COLO668 (cell line): ENCODE data around the gene PPP2R5A.

Experiments
- DNase-seq: peaks from one replicate; lab custom pipeline; 2025; ENCODE audit not compliant: unreplicated experiment; lab: John Stamatoyannopoulos, UW

Gene PPP2R5A

DNA sequence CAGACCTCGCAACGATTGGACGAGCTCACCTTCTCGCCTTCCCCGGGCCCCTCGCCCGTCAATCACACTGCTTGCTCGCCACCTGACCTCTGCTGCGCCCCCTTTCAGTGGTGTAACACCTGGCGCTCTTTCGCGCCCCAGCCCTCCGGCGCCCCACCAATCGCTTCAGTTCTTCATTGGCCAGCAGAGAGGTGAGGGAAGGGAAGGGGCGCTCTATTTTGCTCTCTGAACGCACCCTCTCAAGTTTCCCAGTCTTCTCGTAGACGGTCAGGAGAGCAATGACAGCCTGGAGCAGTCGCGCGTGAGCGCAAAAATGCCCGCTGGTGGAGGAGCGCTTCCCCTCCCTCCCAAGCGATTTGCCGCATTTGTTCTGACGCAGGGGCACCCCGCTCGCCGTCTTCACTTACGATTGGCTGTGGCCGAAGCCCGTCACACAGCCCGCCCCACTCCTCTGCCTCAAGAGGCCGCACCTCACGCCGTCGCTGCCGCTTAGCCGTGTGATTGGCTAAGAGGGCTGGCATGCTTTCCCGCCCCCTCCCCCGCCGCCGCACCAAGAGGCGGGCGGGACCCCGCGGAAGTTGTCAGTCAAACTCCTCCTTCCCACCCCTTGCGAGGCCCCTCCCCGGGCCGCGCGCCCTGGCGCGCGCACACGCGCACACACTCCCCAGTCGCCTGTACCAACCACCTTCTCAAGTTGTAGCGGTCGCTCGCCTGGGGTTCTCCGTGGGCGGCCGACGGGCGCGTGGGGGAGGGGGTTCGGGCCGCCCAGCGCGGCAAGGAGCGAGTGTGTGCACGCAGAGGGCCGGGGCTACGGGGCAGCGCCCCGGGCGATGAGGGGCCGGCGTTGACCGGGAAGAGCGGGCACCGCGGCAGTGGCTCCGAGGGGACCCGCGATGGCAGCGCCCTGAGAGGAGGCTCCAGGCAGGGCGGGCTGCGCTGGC lies at the start of gene PPP2R5A:
TSS of gene PPP2R5A (plus strand) at position 667 of the 941 bp plus-strand sequence. CDS start 701 bp downstream, outside the sequence.
- peak; percentile 100 for DNase-seq

DNA sequence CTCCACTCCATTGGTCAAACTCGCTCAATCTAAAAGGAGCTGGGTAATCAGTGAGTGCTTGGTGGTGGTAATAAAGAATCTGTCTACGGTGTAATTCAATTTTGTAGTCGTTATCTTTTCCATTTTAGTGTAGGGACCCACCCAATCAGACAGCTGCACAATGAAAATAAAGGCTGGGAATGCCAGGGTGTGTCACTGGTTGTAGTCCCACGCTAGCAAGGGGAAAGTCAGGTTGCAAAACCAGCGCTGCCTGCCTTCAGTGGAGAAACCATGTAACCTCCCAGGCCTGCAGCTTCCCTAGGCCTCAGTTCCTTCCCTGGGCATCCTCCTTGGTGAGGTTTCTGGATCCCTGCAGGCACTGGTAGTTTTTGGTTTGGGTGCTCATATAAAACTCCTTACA lies 49.4 kb upstream of the PPP2R5A start:
- DNase-seq = no peak

DNA sequence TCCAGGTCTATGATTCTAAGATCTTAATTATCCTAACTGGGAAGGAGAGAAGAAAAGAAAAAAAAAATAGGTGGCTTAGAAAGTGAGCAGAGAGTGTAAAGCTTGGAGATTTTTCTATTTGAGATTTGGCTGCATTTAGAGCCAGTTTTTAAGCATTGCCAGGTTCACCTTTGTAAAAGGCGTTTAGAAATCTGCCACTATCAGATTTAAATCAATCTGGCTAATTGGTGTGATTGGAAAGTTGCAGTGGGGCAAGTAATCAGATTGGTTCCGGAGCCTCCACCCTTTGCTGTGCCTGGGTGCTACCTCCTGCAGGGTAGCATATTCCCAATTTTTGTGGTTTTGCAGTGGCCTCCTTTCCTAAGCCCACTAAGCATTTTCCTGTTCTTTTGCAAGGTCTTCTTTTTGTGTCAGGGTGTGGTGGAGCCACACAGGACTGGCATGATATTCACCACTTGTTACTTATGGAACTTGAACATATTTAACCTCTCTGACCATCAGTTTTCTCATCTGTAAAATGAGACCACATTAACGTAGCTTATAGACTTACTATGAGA lies 48.5 kb upstream of the PPP2R5A start:
- no peak for DNase-seq

DNA sequence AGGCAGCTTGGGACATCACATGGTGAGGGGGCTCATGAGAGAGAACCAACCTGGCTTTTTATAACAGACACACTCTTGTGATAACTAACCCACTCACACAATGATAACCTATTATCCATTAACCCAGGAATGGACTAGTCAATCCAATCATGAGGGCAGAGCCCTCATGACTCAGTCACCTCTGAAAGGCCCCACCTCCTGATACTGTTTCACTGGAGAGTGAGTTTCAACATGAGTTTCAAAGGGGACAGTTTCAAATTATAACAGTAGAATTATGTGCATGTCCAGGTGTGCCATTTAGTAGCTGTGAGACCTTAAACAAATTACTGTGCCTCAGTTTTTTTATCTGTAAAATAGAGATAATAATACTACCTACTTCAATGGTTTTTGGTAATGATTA lies 47.6 kb upstream of the PPP2R5A start:
- no peak for DNase-seq

DNA sequence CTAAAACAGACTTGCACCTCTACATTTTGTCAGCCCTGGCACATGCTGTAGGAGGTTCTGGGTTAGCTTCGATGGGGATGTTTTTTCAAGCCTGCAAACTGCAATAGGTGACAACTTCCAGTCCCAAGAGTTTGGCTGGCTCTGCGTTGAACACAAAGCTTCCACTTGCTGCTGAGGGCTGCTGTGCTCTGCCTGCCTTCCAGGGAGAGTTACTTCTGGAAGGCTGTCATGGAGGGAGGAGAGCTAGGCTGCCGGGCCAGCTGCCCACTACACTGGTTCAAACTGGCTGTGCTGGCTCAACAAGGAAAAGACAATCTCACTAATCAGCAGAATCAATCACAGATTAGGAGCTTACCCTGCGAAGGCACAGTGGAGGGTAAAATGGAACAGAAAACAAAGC lies 46.7 kb upstream of the PPP2R5A start:
- DNase-seq = no peak

DNA sequence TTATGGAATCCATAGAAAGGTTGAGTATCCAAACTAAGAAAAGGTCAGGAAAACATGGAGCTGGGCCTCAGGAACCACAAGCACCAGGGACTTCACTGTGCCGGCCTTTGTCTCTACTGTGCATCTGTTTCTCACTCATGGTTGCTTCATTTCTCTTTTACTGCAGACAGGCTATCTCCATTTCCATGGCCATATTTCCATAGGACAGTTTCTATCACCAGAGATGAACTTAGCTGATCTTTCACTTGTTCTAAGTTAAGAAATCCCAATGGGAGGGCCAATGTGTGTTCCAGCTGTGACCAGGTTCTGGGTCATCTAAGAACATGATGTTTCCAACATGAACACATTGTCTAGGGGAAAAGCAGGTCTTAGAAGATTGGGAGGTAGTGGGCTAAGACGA lies 43.7 kb upstream of the PPP2R5A start:
- no peak for DNase-seq

DNA sequence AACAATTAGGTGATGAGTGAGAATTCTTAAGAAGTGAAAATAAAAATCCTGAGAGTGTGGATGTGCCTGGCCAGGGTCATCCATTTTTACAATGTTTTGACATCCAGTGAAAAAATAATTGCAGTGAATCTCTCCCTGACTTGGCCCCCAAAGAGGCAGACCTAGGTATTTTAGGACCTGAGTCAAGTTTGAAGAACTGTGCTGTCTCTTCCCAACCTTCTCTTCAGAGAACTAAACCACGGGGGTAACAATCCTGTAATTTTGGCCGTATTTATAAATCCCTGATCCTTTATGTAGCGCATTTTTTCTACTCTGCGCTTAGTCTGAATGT lies 43.3 kb upstream of the PPP2R5A start:
- no peak for DNase-seq

DNA sequence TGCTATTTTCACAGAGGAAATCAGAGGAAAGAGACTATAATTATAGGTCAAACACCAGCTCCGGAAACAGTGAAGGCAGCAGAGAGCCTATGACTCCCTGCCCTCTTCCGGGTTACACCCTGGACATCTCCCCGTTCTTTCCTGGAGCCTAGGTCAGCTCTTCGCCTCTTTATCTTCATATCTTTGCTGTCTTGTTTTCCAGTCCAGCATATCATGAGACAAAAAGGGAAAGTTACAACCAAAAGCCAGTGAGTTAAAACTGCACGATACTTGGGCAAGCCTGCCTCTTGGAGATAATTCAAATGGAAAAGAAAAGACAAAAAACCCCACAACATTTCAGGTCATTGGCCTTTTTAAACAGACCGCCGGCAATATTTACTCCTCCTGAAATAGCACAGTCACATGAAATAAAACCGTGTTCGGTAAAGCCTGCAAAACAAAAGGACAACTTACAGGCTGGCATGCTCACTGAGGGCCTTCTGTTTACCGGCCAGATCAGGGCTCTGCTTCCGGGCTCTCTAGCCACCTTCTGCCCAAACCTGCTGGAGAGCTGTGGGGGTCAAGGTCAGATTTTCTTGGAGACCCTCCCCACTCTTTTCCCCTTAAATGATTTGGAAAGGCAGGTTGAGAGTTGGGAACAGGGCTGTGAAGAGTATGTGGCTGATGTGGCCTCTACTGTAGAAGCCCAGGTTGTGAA lies 42.8 kb upstream of the PPP2R5A start:
- no peak for DNase-seq

DNA sequence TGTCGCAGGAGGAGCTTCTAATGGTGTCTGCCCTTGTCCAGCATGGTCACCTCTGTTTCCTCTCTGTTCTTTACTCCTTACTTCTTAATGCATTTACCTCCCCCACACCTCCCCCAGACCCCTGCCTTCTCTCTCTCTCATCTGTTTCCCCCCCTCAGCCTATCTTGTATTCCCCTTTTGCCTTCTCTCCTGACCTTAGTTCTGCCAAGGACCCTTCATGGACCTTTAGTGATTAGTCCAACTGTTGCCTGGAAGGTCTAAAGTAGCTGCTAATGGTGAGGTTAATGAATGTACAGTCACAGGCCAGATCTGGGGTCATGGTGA lies 42.3 kb upstream of the PPP2R5A start:
- no peak for DNase-seq

DNA sequence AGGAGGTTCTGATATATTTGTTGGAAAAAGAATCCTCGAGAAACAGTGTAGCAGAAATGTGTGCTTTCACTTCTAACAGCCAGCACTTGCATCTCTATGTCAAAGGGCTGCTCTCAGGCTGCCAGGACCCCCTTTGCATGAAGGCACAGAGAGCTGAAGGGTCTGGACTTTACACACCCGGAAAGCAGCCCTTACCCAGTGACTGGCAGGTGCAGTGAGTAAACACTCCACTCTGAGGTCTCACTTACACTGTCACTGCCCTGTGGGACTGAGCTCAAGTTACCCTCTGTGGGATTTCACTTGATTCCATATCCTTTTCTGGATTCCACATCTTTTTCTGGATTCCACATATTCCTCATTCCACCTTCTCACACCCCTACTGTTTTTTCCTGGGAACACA lies 40.8 kb upstream of the PPP2R5A start:
- peak; percentile 65 for DNase-seq

DNA sequence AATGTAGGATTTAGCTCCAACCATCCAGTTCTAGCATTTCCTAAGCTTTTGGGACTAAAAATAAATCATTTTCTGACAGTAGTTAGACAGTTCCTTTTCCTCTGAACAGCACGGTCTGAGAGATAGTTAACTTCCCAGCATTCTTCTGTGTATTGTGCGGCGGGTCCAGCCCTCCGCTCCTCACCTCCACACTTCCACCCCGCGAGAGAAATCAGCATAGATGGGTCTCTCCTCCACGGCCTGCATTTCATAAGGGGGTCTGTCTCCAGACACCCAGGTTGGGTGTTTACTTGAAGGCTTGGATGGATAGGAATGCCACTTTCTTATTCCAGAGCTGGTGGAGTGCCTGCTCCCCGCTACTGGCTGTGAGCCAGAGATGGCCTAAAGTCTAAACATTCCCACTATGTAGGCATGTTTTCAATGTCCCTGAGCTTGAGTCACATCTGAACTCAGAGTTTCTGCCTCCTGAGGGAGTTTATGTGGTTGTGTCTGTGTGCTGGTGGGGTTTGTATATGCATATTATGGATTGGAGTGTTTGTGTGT lies 38.0 kb upstream of the PPP2R5A start:
- DNase-seq = no peak

DNA sequence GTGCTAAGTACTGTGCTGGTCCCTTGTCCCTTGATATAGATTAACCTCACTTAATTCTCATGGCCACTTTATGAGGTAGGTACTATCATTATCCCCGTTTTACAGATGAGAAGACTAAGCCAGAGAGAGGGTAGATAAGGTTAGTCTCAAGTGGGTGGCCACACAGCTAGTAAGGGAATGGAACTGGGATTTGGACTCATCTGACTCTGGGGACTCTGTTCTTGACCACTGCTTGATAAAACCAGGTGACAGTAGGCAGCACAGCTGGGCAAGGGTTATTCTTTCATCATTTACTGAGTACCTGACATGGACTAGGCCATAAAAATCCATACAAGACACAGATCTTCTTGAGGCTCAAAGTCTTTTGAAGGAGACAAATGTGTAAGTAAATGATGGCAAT lies 37.2 kb upstream of the PPP2R5A start:
- DNase-seq = no peak

DNA sequence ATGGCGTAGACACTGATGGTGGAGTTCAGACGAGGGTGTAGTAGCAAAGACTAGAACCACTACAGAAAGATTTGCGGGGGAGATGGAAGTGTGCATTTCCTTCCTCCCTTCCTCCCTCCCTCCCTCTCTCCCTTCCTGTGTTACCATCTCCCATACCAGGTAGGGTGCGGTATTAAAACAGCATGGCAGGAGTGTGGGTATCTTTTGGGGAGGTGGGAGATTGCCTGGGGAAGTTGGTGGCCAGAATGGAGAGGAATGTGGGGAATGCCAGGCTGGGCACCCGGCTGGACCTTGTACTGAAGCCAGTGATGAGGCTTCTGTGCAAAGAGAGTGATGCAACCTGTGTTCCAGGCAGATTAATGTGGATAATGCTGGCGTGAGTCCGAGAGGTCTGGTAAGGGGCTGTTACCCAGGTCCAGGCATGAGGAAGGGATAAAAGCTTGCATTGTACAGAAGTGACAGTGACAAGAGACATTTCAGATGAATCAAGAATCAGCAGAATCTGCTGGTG lies 30.3 kb upstream of the PPP2R5A start:
- no peak for DNase-seq

DNA sequence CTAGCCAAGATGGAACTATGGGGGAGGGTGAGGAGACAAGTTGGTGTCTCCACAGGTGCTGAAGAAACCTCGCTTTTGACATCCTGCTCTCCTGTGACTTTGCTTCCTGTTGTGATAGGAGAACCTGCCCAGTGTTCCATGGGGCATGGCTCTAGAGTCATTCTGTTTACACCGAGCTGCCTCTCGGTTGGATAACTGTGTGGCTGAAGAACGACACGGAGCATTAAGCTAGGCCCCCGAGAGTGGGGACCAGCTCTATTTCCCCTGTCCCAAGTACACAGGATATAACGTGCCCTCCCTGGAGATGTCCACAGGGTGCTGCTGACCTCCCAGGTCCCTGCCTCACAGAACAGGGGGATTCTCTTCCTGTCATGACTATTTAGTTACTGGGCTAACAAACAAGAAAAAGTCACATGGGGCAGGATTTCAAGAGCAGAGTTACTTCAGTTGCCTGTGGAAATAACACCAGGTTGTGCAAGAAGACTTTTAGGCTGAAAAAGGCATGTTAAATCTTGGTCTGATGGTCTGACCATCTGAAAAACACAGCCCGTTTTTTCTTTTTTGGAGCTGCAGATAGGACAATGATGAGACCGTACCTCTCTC lies 29.4 kb upstream of the PPP2R5A start:
- DNase-seq = no peak

DNA sequence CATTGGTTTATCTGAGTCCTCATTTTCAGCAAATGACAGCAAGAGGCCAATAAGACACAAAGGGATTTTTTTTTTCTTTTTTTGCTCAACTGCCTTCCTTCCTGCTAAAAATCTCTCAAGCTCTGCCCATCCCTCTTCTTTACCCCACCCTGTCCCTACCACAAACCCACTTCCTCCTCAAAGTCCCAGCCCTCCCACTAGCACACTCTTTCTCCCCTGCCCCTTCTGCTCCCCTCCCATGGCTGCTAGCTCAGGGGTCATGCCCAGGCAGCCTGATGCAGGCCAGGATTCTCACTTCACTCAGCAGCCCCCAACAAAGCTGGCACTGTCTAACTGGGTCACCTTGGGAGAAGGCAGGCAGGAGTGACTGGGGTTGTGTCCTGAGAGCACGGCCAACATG lies 28.8 kb upstream of the PPP2R5A start:
- no peak for DNase-seq

DNA sequence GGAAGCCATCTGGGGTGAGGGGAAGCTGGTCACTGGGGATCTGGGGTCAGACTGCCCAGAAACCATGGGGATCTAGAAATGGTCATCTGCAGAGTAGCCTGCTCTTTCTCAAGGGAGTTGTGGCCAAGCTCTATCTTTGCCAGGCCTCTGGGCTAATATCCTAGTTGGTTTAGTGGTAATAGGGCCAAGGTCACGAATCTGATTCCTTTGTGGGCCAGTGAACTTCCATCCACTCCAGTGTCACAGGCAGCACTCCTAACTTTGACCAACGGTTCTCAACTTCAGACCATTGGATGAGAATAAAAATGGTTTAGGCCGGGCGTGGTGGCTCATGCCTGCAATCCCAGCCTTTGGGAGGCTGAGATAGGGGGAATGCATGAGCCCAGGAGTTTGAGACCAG lies 28.1 kb upstream of the PPP2R5A start:
- no peak for DNase-seq

DNA sequence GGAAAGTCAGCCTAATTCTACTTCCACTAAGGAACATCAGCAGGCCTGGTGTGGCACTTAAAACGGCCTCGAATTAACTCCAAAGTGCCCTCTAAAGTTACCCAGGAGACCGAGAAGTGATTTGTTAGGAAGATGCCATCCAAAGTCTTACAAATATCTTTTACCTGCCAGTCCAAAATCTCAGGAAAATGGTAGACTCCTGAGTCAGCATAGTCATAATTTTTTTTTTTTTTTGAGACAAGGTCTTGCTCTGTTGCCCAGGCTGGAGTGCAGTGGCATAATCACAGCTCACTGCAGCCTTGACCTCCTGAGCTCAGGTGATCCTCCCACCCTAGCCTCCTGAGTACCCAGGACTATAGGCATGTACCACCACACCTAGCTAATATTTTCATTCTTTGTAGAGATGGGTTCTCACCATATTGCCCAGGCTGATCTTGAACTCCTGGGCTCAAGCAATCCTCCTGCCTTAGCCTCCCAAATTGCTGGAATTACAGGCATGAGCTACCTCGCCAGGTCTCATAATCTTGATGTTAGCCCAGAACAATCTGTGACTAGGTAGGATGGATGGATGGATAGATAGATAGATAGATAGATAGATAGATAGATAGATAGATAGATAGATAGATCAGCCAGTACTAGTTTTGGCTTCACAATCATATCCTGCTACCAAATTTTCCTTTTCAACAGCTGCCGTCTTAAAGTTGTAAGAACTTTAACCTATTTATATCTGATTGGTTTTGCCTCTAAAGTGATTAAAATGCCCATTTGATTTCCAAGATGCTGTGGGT lies 25.3 kb upstream of the PPP2R5A start:
- no peak for DNase-seq

DNA sequence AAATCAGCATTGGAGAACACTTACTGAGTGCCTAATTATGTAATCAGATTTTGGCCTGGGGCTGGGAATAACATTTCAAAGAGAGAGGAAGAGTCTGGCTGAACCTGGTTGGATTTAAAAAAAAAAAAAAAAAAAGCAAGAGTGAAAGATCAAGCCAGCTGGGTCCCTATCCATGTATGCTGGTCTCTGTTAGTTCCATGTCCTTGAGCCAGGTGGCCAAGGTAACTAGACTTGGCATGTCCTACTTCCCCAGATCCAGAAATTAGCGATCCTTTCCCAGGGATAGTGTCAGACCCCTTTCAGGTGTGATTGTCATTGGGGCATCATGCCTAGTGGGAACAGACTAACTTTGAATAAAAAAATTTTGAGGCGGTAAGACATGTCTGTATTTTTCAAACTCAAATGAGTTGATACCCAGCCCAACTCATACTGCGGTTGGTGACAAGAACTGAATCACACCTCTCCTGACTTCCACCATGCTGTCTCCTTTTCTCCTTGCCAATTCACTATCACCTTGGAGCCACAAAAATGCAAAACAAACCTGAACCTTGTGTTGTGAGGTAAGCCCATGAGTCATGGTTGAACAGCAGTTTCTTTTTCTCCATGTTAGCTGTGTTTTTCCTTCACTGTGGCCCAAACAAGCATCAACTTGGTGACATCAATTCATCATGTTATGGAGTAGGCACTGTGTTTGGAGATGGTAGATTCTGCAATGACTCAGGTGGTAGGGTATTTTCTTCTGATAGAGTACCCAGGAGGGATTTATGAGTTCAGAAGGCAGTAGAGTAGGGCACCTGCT lies 24.5 kb upstream of the PPP2R5A start:
- DNase-seq = no peak

DNA sequence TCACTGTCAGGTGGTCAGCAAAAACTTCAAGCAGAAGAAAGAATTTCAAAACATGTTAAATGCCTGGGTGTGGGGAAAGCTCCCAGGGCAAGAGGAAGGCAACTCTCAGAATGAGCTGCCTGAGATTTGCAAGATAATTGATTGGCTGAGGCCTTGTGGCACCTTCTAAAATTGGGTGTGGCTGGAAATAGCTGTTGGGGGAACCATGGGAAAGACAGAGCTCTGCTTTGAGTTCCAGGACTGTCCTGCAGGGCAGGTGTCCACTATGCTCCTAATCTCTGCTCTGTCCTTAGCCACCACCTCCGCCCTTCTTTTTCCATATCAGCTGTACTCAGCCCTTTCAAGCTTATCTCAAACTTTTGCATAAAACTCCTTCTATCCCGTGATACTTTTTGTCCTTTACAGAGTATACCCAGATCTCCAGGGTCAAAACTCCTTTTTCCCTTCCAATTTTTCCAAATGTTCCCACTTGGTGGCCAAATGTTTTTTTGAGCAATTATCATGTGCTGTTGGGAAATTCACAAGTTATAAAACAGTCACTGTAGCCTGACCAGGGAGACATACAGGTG lies 23.8 kb upstream of the PPP2R5A start:
- DNase-seq = no peak
